Esophagus muscularis mucosa (tissue), 4 donors: ENCODE measurements around the gene GRID1. TPM values are rescaled to one million over a fixed set of nuclear protein-coding genes. Genes with fewer than 3 reads are reported as not detected.

Source experiments
- DNase-seq: peaks from one replicate; pipeline ENCODE4 v3.0.0-alpha.2; 2017; ENCODE audit errors: extremely low spot score
- H3K27ac ChIP-seq, 4 donors: fragments of 200-600 bp; sonication (generic); replicated peaks in 1 of 4; 1 replicate in 3 of 4; 2 replicates in 1 of 4; pipeline ENCODE4 v1.5.1; 2016 to 2019; ENCODE audit warnings: mild to moderate bottlenecking in 1 of 4
- H3K27me3 ChIP-seq, 4 donors: fragments of 200-600 bp; sonication (generic); one replicate each; pipeline versions ENCODE4 v1.5.1 to v1.6.0; 2016 to 2019
- H3K36me3 ChIP-seq, 4 donors: fragments of 200-600 bp; sonication (generic); one replicate each; pipeline ENCODE4 v1.5.1; 2016 to 2019
- H3K4me1 ChIP-seq, 4 donors: fragments of 200-600 bp; sonication (generic); one replicate each; pipeline ENCODE4 v1.5.1; 2016 to 2019
- H3K4me3 ChIP-seq, 4 donors: fragments of 200-600 bp; sonication (generic); 1 replicate in 2 of 4; 2 replicates in 2 of 4; pipeline ENCODE4 v1.5.1; 2016 to 2019; ENCODE audit warnings: mild to moderate bottlenecking in 4 of 4, moderate library complexity in 1 of 4
- H3K9me3 ChIP-seq, 4 donors: fragments of 200-600 bp; sonication (generic); 1 replicate in 3 of 4; 2 replicates in 1 of 4; pipeline ENCODE4 v1.5.1; 2016 to 2019
- EP300 ChIP-seq: sonication (generic); formaldehyde crosslinking; IDR thresholded peaks from one replicate; pipeline ENCODE4 v1.6.1; 2017; ENCODE audit warnings: antibody characterized with exemption
- POLR2A ChIP-seq: fragments of 450-650 bp; IDR thresholded peaks from one replicate; pipeline ENCODE4 v1.6.1; 2017; ENCODE audit warnings: antibody characterized with exemption, moderate library complexity, mild to moderate bottlenecking, low read depth
- POLR2AphosphoS5 ChIP-seq, 2 donors: sonication (generic); formaldehyde crosslinking; IDR thresholded peaks; one replicate each; pipeline ENCODE4 v1.6.1; 2017; ENCODE audit warnings: antibody characterized with exemption in 2 of 2
- WGBS: methylation state at CpG from one replicate; pipeline ENCODE4 v1.1.5; 2018; 5-methylcytosine and 5-hydroxymethylcytosine counted together
- intact Hi-C: fragments of 100-400 bp; cut with DNase I; formaldehyde crosslinking; loops from one replicate; pipeline ENCODE4 v1.15.1; 2023
- total RNA-seq, 4 donors: library from RNA; depleted of rRNA; stranded (reverse); fragments of >200 nt; gene quantifications; one replicate each; pipeline versions ENCODE4 v1.1.0 to v1.2.1, GENCODE V29; 2016
- TF ChIP-seq, protein P1 (sequence below), 3 experiments: fragments of 200-600 bp in 2 of 3; fragments of 450-650 bp in 1 of 3; sonication (generic) in 2 of 3; IDR thresholded peaks; one replicate each; pipeline ENCODE4 v1.5.1; 2017 to 2019; ENCODE audit warnings: antibody characterized with exemption in 3 of 3, mild to moderate bottlenecking in 2 of 3, moderate library complexity in 1 of 3

GRID1 gene
- total RNA-seq, 4 donors from 2014 or later = under 0.01 to 1.3 (median 1.1) TPM

DNA sequence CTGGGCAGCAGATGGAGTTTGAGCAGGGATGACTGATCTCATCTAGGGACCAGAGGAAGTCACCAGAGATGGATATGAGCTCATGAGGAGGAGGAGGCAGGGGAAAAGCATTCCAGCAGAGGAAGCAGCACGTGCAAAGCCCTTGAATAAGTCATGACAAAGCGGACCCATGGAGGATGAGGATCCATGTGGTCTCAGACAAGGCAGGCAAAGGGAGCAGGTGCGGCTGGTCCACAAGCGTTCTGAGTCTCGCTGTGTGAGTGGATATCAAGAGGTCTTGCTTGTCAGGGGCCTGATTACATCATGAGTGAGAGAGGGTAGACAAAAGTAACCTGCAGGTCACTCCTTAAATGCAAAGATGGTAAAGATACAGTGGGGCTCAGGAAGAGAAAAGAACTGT, 307.6 kb downstream of the GRID1 start:
- 84% methylated on average over 5 of the region's 5 CpGs for WGBS

DNA sequence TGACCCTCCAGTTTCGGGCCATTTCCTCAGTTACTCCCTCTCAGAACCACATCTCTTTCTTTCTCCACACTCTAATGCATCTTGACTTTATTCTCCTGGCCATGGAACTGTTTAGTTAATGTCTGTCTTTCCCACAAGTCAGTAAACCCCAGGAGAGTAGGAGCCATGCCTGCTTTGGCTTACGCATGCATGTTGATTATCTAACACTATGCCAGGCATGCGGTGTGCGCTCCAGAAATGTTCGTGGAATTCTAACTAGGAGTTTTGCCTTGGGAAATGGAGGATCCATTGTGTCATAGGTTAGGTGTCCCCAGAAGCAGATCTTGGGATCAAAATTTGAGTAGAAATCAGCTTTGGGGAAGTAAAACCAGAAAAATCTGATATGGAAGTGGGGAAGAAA, 308.9 kb downstream of the GRID1 start:
- Histone ChIP-seq H3K4me1 (no peaks in the 10 kb centered on the region), H3K36me3 (no peaks in the 10 kb centered on the region), H3K9me3 (no peaks in the 10 kb centered on the region), H3K27me3 (peaks cover 0 to 4% (median 0%) of the 10 kb centered on the region in 4 donors), H3K4me3 (no peak overlapping the region), H3K27ac (no peak overlapping the region)
- DNase-seq = no peak
- TF ChIP-seq EP300 (no peak), POLR2A (no peak), POLR2AphosphoS5 (IDR thresholded peaks at IDR 0.05) (no peak)
- TF ChIP-seq, protein P1, sequence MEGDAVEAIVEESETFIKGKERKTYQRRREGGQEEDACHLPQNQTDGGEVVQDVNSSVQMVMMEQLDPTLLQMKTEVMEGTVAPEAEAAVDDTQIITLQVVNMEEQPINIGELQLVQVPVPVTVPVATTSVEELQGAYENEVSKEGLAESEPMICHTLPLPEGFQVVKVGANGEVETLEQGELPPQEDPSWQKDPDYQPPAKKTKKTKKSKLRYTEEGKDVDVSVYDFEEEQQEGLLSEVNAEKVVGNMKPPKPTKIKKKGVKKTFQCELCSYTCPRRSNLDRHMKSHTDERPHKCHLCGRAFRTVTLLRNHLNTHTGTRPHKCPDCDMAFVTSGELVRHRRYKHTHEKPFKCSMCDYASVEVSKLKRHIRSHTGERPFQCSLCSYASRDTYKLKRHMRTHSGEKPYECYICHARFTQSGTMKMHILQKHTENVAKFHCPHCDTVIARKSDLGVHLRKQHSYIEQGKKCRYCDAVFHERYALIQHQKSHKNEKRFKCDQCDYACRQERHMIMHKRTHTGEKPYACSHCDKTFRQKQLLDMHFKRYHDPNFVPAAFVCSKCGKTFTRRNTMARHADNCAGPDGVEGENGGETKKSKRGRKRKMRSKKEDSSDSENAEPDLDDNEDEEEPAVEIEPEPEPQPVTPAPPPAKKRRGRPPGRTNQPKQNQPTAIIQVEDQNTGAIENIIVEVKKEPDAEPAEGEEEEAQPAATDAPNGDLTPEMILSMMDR (IDR thresholded peaks at IDR 0.05) = no peak
- intact Hi-C loops = no loop called here
- WGBS = 86% methylated on average over 5 of the region's 5 CpGs

More for the DNA sequence above, 307.6 kb downstream of the GRID1 start:
- Histone ChIP-seq H3K4me3 (no peak overlapping the region), H3K27ac (no peak overlapping the region), H3K9me3 (no peaks in the 10 kb centered on the region), H3K36me3 (no peaks in the 10 kb centered on the region), H3K4me1 (no peaks in the 10 kb centered on the region), H3K27me3 (peaks cover 0 to 4% (median 0%) of the 10 kb centered on the region in 4 donors)
- DNase-seq = no peak
- TF ChIP-seq EP300 (no peak), POLR2AphosphoS5 (IDR thresholded peaks at IDR 0.05) (no peak), POLR2A (no peak)
- TF ChIP-seq, protein P1 (IDR thresholded peaks at IDR 0.05) = no peak
- intact Hi-C loops = no loop called here

DNA sequence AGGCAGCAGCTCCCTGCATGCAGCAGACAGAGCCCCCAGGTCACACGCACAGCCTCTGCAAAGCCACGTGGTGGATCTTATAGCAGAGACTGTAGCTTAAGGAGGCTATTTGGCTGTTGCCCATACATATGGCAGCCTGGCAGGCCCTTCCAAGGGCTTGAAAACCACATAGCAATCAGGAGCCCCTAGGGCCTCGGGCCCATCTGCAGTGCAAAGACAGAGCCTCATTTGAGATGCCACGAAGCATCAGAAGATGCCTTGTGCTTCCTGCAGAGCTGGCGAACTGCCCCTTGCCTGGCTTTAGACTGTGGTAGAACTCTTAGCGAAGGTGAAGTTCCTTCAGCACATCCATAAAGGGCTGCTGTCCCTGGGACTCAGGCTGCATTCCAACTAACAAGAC, 309.9 kb downstream of the GRID1 start:
- no peaks in the 10 kb centered on the region for H3K36me3 ChIP-seq

DNA sequence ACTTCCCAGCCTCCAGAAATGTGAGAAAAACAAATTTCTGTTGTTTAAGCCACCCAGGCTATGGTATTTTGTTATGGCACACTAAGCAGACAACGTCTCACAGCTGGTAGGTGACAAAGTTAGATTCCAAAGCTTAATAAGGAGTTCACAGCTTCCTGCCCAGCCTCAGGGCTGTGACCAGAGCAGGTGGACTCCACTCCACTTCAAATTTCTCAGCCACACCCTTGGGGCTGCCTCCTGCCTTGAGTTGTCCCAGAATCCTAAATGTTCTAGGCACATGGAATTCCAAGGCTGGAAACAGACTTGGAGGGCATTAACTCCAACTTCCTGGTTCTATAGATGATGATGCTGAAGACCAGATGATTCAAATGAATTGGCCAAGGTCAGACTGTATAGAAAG, 310.7 kb downstream of the GRID1 start:
- Histone ChIP-seq H3K27ac (no peak overlapping the region), H3K36me3 (no peaks in the 10 kb centered on the region), H3K27me3 (peaks cover 0 to 4% (median 0%) of the 10 kb centered on the region in 4 donors), H3K4me1 (no peaks in the 10 kb centered on the region), H3K9me3 (peaks cover 0 to 3% (median 0%) of the 10 kb centered on the region in 4 donors), H3K4me3 (no peak overlapping the region)
- no peak for DNase-seq
- intact Hi-C loops = no loop called here
- WGBS = 50% methylated on average over 1 of the region's 1 CpG
- TF ChIP-seq POLR2AphosphoS5 (IDR thresholded peaks at IDR 0.05) (no peak), EP300 (no peak), POLR2A (no peak)
- TF ChIP-seq, protein P1 (IDR thresholded peaks at IDR 0.05) = no peak

More for the DNA sequence above, 309.9 kb downstream of the GRID1 start:
- intact Hi-C loops = no loop called here
- Histone ChIP-seq H3K4me3 (no peak overlapping the region), H3K27ac (no peak overlapping the region), H3K27me3 (peaks cover 0 to 4% (median 0%) of the 10 kb centered on the region in 4 donors), H3K9me3 (no peaks in the 10 kb centered on the region), H3K4me1 (no peaks in the 10 kb centered on the region)
- 84% methylated on average over 6 of the region's 6 CpGs for WGBS
- no peak for DNase-seq
- TF ChIP-seq EP300 = no peak
- TF ChIP-seq POLR2AphosphoS5 (IDR thresholded peaks at IDR 0.05) = no peak
- no peak for TF ChIP-seq POLR2A
- TF ChIP-seq, protein P1 (IDR thresholded peaks at IDR 0.05) = no peak

DNA sequence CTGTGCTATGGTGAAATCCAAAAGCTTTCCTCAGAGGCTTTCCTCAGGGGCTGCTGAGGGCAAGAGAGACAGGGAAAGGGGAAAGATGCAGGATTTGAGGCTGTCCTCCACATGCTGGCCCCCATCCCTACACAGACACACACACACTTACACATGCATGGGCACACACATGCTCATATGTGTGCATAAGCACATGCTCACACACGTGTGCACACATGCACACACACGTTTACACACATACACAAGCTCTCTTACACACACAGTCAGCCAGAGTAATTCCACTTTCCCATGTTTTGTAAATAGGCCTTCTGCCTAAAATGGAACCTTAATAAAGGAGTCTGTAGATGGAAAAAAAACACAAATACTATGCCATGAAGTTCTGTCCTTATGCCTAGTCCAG, 312.9 kb downstream of the GRID1 start:
- 93% methylated on average over 2 of the region's 2 CpGs for WGBS

More for the DNA sequence above, 312.9 kb downstream of the GRID1 start:
- TF ChIP-seq POLR2AphosphoS5 (IDR thresholded peaks at IDR 0.05) = no peak
- TF ChIP-seq, protein P1 (IDR thresholded peaks at IDR 0.05) = no peak
- no peak for TF ChIP-seq EP300
- no peak for TF ChIP-seq POLR2A
- no peak for DNase-seq
- H3K4me3 ChIP-seq = no peak overlapping the region
- H3K4me1 ChIP-seq = no peaks in the 10 kb centered on the region
- no peak overlapping the region for H3K27ac ChIP-seq
- H3K9me3 ChIP-seq = peaks cover 0 to 6% (median 0%) of the 10 kb centered on the region in 4 donors
- peaks cover 0 to 4% (median 0%) of the 10 kb centered on the region in 4 donors for H3K27me3 ChIP-seq
- no peaks in the 10 kb centered on the region for H3K36me3 ChIP-seq
- intact Hi-C loops = no loop called here
